ENCODE results near the gene PTDSS2. TPM values are rescaled to one million over a fixed set of nuclear protein-coding genes. Genes with fewer than 3 reads are reported as not detected.

PTDSS2 gene
- total and polyA plus RNA-seq, 2 donors from 2014 or later: 28.5 to 37.7 TPM

DNA sequence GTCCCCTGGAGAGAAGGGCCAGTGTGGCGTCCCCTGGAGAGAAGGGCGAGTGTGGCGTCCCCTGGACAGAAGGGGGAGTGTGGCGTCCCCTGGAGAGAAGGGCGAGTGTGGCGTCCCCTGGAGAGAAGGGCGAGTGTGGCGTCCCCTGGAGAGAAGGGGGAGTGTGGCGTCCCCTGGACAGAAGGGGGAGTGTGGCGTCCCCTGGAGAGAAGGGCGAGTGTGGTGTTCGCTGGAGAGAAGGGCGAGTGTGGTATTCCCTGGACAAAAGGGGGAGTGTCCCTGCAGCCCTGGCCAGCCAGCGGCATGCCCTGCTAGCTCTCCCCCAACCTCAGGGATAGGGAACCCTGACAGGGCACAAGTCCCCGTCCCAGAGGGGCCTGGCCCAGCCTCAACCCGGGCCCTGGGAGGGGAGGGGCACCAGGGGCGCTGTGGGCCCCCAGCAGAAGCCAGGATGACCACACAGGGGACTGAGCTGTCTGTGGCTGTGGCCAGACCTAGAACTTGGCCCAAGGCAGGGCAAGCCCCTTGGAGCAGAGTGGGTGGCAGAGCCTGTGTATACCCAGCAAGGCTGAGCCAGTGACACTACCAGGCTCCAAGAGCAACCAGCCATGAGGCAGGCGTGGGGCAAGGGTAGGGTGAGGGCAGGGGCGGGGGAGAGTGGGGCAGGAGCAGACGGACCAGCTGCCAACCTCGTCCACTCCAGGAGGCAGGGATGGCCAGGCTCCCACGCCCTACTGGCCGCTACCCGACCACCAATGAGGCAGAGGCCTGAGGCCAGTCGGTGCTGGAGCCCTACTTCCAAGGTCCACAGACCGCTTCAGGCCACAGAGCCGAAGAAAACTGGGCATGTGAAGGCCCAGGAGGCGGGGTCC, 81.1 kb downstream of the PTDSS2 start:
- no peak for FAIRE-seq
- no peaks in the 10 kb centered on the region for H3K9me3 ChIP-seq (ENCODE audit: control insufficient read depth in 2 of 3, insufficient read depth in 1 of 3, low read length in 3 of 3)
- peaks cover 0 to 12% (median 4%) of the 10 kb centered on the region in 3 donors for H3K4me1 ChIP-seq (ENCODE audit: control insufficient read depth in 2 of 3, insufficient read depth in 2 of 3, low read depth in 1 of 3, low read length in 3 of 3)
- H3K27me3 ChIP-seq (ENCODE audit: control insufficient read depth, insufficient read depth, low read length): no peaks in the 10 kb centered on the region
- H3K9ac ChIP-seq (ENCODE audit: low read length in 3 of 3): no peak overlapping the region
- intact Hi-C loops (cut with DNase I): no loop called here
- peak in 1 of 5 donors; percentile 37 for DNase-seq
- no peak overlapping the region for H3K27ac ChIP-seq (ENCODE audit: low read depth in 2 of 2, low read length in 2 of 2)
- H3K36me3 ChIP-seq (ENCODE audit: control insufficient read depth in 2 of 3, insufficient read depth in 3 of 3, low read length in 3 of 3): no peaks in the 10 kb centered on the region
- TF ChIP-seq, protein P1, sequence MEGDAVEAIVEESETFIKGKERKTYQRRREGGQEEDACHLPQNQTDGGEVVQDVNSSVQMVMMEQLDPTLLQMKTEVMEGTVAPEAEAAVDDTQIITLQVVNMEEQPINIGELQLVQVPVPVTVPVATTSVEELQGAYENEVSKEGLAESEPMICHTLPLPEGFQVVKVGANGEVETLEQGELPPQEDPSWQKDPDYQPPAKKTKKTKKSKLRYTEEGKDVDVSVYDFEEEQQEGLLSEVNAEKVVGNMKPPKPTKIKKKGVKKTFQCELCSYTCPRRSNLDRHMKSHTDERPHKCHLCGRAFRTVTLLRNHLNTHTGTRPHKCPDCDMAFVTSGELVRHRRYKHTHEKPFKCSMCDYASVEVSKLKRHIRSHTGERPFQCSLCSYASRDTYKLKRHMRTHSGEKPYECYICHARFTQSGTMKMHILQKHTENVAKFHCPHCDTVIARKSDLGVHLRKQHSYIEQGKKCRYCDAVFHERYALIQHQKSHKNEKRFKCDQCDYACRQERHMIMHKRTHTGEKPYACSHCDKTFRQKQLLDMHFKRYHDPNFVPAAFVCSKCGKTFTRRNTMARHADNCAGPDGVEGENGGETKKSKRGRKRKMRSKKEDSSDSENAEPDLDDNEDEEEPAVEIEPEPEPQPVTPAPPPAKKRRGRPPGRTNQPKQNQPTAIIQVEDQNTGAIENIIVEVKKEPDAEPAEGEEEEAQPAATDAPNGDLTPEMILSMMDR (IDR thresholded peaks at IDR 0.05; ENCODE audit: borderline replicate concordance, extremely low read depth, insufficient read depth): no peak
- H3K4me3 ChIP-seq (ENCODE audit: low read length in 3 of 3): no peak overlapping the region

DNA sequence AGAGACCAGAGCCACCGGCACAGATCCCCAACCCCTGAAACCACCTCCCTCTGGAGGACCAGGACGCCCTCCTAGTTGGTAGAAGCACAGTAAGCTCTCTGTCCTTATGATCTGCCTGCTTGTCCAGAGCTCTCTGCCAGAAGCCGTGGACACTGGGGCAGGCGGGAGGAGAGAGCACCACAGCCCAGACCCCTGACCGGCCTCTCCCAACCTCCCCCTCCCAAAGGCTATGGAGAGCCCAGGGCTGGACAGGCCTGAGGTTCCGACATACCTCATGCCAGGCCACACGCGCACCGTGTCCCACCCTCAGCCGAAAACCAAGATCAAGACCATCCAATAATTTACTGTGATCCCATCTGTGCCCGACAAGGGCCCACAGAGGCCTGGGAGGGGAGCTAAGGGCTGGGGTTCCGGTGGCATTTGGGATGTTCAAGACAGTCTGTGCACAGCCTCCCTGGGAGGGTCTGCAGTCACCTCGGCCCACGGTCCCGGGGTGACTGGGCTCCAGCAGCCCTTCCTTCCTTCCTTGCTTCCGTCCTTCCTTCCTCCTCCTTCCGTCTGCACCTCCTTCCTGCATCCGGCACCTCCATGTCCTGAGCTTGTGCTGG, 81.9 kb downstream of the PTDSS2 start:
- DNase-seq: no peak
- no peak for FAIRE-seq

DNA sequence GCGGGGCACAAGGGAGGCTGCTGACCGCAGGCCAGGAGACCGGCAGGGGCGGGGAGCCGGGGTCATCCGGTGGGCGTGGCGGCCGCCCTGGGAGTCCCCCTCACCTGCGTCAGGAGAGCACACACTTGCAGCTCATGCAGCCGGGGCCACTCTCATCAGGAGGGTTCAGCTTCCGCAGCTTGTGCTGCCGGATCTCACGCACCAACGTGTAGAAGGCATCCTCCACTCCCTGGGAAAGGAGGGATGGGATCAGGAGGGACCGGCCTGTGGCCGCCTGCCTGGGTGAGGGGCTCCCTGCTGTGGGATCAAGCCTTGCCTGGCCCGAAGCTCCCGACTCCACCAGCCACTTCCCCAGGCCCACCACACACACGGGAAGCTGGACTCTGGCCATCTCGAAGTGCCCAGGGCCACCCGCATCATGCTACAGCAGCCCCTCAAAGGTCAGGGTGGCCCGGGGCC, 82.5 kb downstream of the PTDSS2 start:
- no peak overlapping the region for H3K4me3 ChIP-seq (ENCODE audit: low read length in 3 of 3)
- no peaks in the 10 kb centered on the region for H3K9me3 ChIP-seq (ENCODE audit: control insufficient read depth in 2 of 3, insufficient read depth in 1 of 3, low read length in 3 of 3)
- FAIRE-seq (no peak), DNase-seq (peak in 1 of 5 donors; percentile 45)
- TF ChIP-seq, protein P1 (IDR thresholded peaks at IDR 0.05; ENCODE audit: borderline replicate concordance, extremely low read depth, insufficient read depth): no peak
- H3K9ac ChIP-seq (ENCODE audit: low read length in 3 of 3): no peak overlapping the region
- no peak overlapping the region for H3K27ac ChIP-seq (ENCODE audit: low read depth in 2 of 2, low read length in 2 of 2)
- intact Hi-C loops (cut with DNase I): no loop called here
- H3K27me3 ChIP-seq (ENCODE audit: control insufficient read depth, insufficient read depth, low read length): no peaks in the 10 kb centered on the region
- H3K36me3 ChIP-seq (ENCODE audit: control insufficient read depth in 2 of 3, insufficient read depth in 3 of 3, low read length in 3 of 3): no peaks in the 10 kb centered on the region
- peaks cover 0 to 19% (median 4%) of the 10 kb centered on the region in 3 donors for H3K4me1 ChIP-seq (ENCODE audit: control insufficient read depth in 2 of 3, insufficient read depth in 2 of 3, low read depth in 1 of 3, low read length in 3 of 3)

More for the DNA sequence above, 81.9 kb downstream of the PTDSS2 start:
- Histone ChIP-seq H3K4me3 (ENCODE audit: low read length in 3 of 3) (no peak overlapping the region), H3K9ac (ENCODE audit: low read length in 3 of 3) (no peak overlapping the region), H3K36me3 (ENCODE audit: control insufficient read depth in 2 of 3, insufficient read depth in 3 of 3, low read length in 3 of 3) (no peaks in the 10 kb centered on the region), H3K9me3 (ENCODE audit: control insufficient read depth in 2 of 3, insufficient read depth in 1 of 3, low read length in 3 of 3) (no peaks in the 10 kb centered on the region), H3K4me1 (ENCODE audit: control insufficient read depth in 2 of 3, insufficient read depth in 2 of 3, low read depth in 1 of 3, low read length in 3 of 3) (peaks cover 0 to 14% (median 4%) of the 10 kb centered on the region in 3 donors), H3K27me3 (ENCODE audit: control insufficient read depth, insufficient read depth, low read length) (no peaks in the 10 kb centered on the region), H3K27ac (ENCODE audit: low read depth in 2 of 2, low read length in 2 of 2) (no peak overlapping the region)
- TF ChIP-seq, protein P1 (IDR thresholded peaks at IDR 0.05; ENCODE audit: borderline replicate concordance, extremely low read depth, insufficient read depth): no peak
- intact Hi-C loops (cut with DNase I): no loop called here
